Caco-2 (cell line): ENCODE data around the gene FAM13A. TPM values are rescaled to one million over a fixed set of nuclear protein-coding genes. Genes with fewer than 3 reads are reported as not detected.

Source experiments
- BruUV-seq: library from RNA; stranded (reverse); fragments of 400-500 nt; replicated peaks from 2 replicates; lab custom pipeline; 2021; lab: Mats Ljungman, UMichigan
- CTCF ChIA-PET: fragments of 300-600 bp; sonication (Branson Sonifier 250); formaldehyde crosslinking; loops from one replicate; lab custom pipeline; 2022; ENCODE audit warnings: antibody characterized with exemption; lab: Charles Lee
- POLR2A ChIA-PET: fragments of 300-600 bp; sonication (Branson Sonifier 250); formaldehyde crosslinking; loops from one replicate; lab custom pipeline; 2022; ENCODE audit warnings: antibody characterized with exemption; lab: Charles Lee
- DNase-seq, 2 experiments: peaks; one replicate each; pipeline versions ENCODE4 v3.0.0 to v3.0.0-alpha.2; 2020 to 2022
- H3K27me3 ChIP-seq: replicated peaks from 2 replicates; pipeline ENCODE4 v1.6.0; 2011; ENCODE audit warnings: low read length; ENCODE audit not compliant: control insufficient read depth, insufficient read depth
- H3K36me3 ChIP-seq: 2 replicates; pipeline ENCODE4 v1.5.1; 2011; ENCODE audit warnings: low read length; ENCODE audit not compliant: control insufficient read depth, insufficient read depth
- H3K4me1 ChIP-seq: fragments of 250-450 bp; sonication (Bioruptor Pico); 2 replicates; pipeline ENCODE4 v1.5.1; 2020; ENCODE audit warnings: mild to moderate bottlenecking
- H3K4me3 ChIP-seq: 2 replicates; pipeline ENCODE4 v1.5.1; 2011; ENCODE audit warnings: low read depth, mild to moderate bottlenecking, control low read depth, low read length
- H3K9me3 ChIP-seq: fragments of 250-450 bp; sonication (Bioruptor Pico); 2 replicates; pipeline ENCODE4 v1.5.1; 2020; ENCODE audit warnings: mild to moderate bottlenecking, moderate library complexity
- H3K27ac Mint-ChIP-seq: one replicate; pipeline ENCODE4 v1.8.0; 2022; ENCODE audit warnings: mixed read lengths; ENCODE audit not compliant: unreplicated experiment
- H3K27me3 Mint-ChIP-seq: one replicate; pipeline ENCODE4 v1.8.0; 2022; ENCODE audit warnings: mixed read lengths; ENCODE audit not compliant: insufficient read depth, unreplicated experiment
- H3K36me3 Mint-ChIP-seq: one replicate; pipeline ENCODE4 v1.8.0; 2022; ENCODE audit warnings: mild to moderate bottlenecking, mixed read lengths; ENCODE audit not compliant: insufficient read depth, unreplicated experiment
- H3K4me1 Mint-ChIP-seq: one replicate; pipeline ENCODE4 v1.8.0; 2022; ENCODE audit warnings: low read depth, mixed read lengths; ENCODE audit not compliant: unreplicated experiment
- H3K4me3 Mint-ChIP-seq: one replicate; pipeline ENCODE4 v1.8.0; 2022; ENCODE audit warnings: mild to moderate bottlenecking, moderate library complexity, mixed read lengths; ENCODE audit not compliant: unreplicated experiment
- H3K9me3 Mint-ChIP-seq: one replicate; pipeline ENCODE4 v1.8.0; 2022; ENCODE audit warnings: mixed read lengths; ENCODE audit not compliant: unreplicated experiment
- CTCF ChIP-seq, 2 experiments: fragments of 200-600 bp in 1 of 2; IDR thresholded peaks; 1 replicate in 1 of 2; 2 replicates in 1 of 2; pipeline versions ENCODE4 v1.5.1 to v1.8.0; 2011 to 2022; ENCODE audit warnings: antibody characterized with exemption in 1 of 2, control low read depth in 1 of 2, inconsistent platforms in 1 of 2, low read depth in 1 of 2, low read length in 1 of 2, mild to moderate bottlenecking in 1 of 2, moderate library complexity in 1 of 2; ENCODE audit not compliant: insufficient read depth in 1 of 2, severe bottlenecking in 1 of 2, unreplicated experiment in 1 of 2
- intact Hi-C: fragments of 100-400 bp; cut with micrococcal nuclease; formaldehyde crosslinking; loops from one replicate; pipeline ENCODE4 v1.10.0; 2022; ENCODE audit not compliant: unreplicated experiment
- total RNA-seq: library from RNA; stranded (reverse); gene quantifications from 2 replicates; pipeline ENCODE4 v1.2.3, GENCODE V29; 2022

Gene FAM13A
- total RNA-seq, 1 experiment from 2014 or later: 11.0 TPM

- H3K27me3 ChIP-seq: no peaks in the 10 kb centered on the region
- ChIA-PET CTCF (no interaction called here), POLR2A (no interaction called here)
- no TSS peak for BruUV-seq
- H3K36me3 ChIP-seq: no peaks in the 10 kb centered on the region
- Mint-ChIP-seq H3K4me3 (no peak overlapping the region), H3K4me1 (no peaks in the 10 kb centered on the region), H3K27ac (no peak overlapping the region), H3K36me3 (no peaks in the 10 kb centered on the region), H3K9me3 (peaks cover 14% of the 10 kb centered on the region), H3K27me3 (no peaks in the 10 kb centered on the region)
- no peak for TF ChIP-seq CTCF (IDR thresholded peaks at IDR 0.05; ENCODE audit: insufficient read depth in 1 of 2, low read depth in 1 of 2, low read length in 1 of 2, severe bottlenecking in 1 of 2, unreplicated experiment in 1 of 2)
- no peak for DNase-seq
- intact Hi-C loops: no loop called here
- H3K9me3 ChIP-seq: no peaks in the 10 kb centered on the region
- no peak overlapping the region for H3K4me3 ChIP-seq
- H3K4me1 ChIP-seq: no peaks in the 10 kb centered on the region
Measured at GRCh38 chr4:88897180-88897579, 159.8 kb downstream of the FAM13A start.

GRCh38 chr4:88893961-88894360 is 163.0 kb downstream of the FAM13A start:
- no peak for TF ChIP-seq CTCF (IDR thresholded peaks at IDR 0.05; ENCODE audit: insufficient read depth in 1 of 2, low read depth in 1 of 2, low read length in 1 of 2, severe bottlenecking in 1 of 2, unreplicated experiment in 1 of 2)
- H3K4me1 Mint-ChIP-seq: no peaks in the 10 kb centered on the region
- H3K27me3 Mint-ChIP-seq: peaks cover 3% of the 10 kb centered on the region
- no peak for DNase-seq
- no peak overlapping the region for H3K27ac Mint-ChIP-seq
- intact Hi-C loops: loop anchor here (2.0 kb wide), 1 partner anchor 131 kb away; no protein-coding TSS in a partner anchor
- CTCF ChIA-PET: no interaction called here
- H3K36me3 Mint-ChIP-seq: no peaks in the 10 kb centered on the region
- H3K9me3 Mint-ChIP-seq: no peaks in the 10 kb centered on the region
- H3K27me3 ChIP-seq: no peaks in the 10 kb centered on the region
- H3K4me3 Mint-ChIP-seq: no peak overlapping the region
- H3K4me3 ChIP-seq: no peak overlapping the region
- POLR2A ChIA-PET: no interaction called here
- BruUV-seq: no TSS peak
- no peaks in the 10 kb centered on the region for H3K36me3 ChIP-seq
- H3K4me1 ChIP-seq: no peaks in the 10 kb centered on the region
- no peaks in the 10 kb centered on the region for H3K9me3 ChIP-seq

GRCh38 chr4:88892646-88893045 is 164.3 kb downstream of the FAM13A start:
- H3K27ac Mint-ChIP-seq: no peak overlapping the region
- Histone ChIP-seq H3K4me3 (no peak overlapping the region), H3K36me3 (no peaks in the 10 kb centered on the region), H3K9me3 (no peaks in the 10 kb centered on the region), H3K4me1 (no peaks in the 10 kb centered on the region), H3K27me3 (no peaks in the 10 kb centered on the region)
- H3K4me3 Mint-ChIP-seq: no peak overlapping the region
- no TSS peak for BruUV-seq
- ChIA-PET POLR2A (no interaction called here), CTCF (no interaction called here)
- H3K27me3 Mint-ChIP-seq: peaks cover 3% of the 10 kb centered on the region
- no peaks in the 10 kb centered on the region for H3K4me1 Mint-ChIP-seq
- no peak for TF ChIP-seq CTCF (IDR thresholded peaks at IDR 0.05; ENCODE audit: insufficient read depth in 1 of 2, low read depth in 1 of 2, low read length in 1 of 2, severe bottlenecking in 1 of 2, unreplicated experiment in 1 of 2)
- no peak for DNase-seq
- H3K36me3 Mint-ChIP-seq: no peaks in the 10 kb centered on the region
- no peaks in the 10 kb centered on the region for H3K9me3 Mint-ChIP-seq
- intact Hi-C loops: loop anchor here (2.0 kb wide), 1 partner anchor 132 kb away; no protein-coding TSS in a partner anchor
